ENCODE data around the gene SNED1. TPM values are rescaled to one million over a fixed set of nuclear protein-coding genes. Genes with fewer than 3 reads are reported as not detected.

The SNED1 gene
- total RNA-seq, 1 experiment from 2014 or later, result 2.8 TPM

DNA sequence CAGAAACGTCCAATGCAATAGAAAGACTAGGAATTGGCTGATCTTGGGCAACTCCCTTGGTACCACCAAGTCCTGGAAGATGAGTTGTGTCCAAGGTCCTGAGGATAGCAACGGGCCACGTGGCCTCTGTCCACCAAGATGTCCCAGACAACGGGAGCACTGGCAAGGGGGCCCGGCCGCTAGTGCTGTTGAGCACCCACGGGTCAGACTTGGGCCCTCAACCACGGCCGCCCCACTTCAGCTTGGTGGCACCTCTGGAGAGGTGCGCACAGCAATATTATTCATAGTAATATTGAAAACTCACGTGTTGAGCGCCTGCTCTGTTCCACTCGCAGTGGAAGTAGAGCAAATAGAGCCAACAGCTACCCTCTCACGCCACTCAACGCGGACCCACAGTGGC lies 131.9 kb downstream of the SNED1 start:
- no peaks in the 10 kb centered on the region for H3K36me3 ChIP-seq (ENCODE audit: low read depth)
- CTCF ChIA-PET, result no interaction called here
- POLR2A ChIA-PET (ENCODE audit: unreplicated experiment), result no interaction called here

DNA sequence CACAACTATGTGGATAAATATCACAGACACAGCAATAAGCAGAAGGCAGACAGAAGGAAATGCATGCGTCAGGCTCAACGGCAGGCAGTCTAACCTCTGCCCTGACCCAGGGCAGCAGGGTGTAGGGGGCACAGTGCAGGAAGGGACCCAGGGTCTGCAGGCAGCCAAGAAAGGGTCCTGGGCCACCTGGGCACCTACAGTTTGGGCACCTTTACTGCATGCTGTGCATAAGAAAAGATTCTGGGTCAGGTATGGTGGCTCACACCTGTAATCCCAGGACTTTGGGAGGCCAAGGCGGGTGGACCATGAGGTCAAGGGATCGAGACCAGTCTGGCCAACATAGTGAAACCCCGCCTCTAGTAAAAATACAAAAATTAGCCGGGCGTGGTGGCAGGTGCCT lies 133.1 kb downstream of the SNED1 start:
- no TSS peak for BruUV-seq (replicated peaks)
- POLR2A ChIA-PET (ENCODE audit: unreplicated experiment), result no interaction called here

More for the DNA sequence above, 131.9 kb downstream of the SNED1 start:
- Histone ChIP-seq H3K9me2 (ENCODE audit: insufficient read depth) (no peaks in the 10 kb centered on the region), H3K4me2 (no peak overlapping the region), H3K4me3 (no peak overlapping the region), H3K27me3 (ENCODE audit: insufficient read depth, low read depth) (no peaks in the 10 kb centered on the region), H3K4me1 (replicated peaks; ENCODE audit: insufficient read depth) (no peaks in the 10 kb centered on the region), H3F3A (ENCODE audit: insufficient read depth, low read depth) (no peaks in the 10 kb centered on the region), H2AFZ (no peak overlapping the region), H3K79me2 (ENCODE audit: low read depth) (no peaks in the 10 kb centered on the region), H3K27ac (no peak overlapping the region), H3K9me3 (ENCODE audit: insufficient read depth, low read depth) (no peaks in the 10 kb centered on the region), H4K20me1 (ENCODE audit: insufficient read depth) (no peaks in the 10 kb centered on the region)
- TF ChIP-seq, protein P1, sequence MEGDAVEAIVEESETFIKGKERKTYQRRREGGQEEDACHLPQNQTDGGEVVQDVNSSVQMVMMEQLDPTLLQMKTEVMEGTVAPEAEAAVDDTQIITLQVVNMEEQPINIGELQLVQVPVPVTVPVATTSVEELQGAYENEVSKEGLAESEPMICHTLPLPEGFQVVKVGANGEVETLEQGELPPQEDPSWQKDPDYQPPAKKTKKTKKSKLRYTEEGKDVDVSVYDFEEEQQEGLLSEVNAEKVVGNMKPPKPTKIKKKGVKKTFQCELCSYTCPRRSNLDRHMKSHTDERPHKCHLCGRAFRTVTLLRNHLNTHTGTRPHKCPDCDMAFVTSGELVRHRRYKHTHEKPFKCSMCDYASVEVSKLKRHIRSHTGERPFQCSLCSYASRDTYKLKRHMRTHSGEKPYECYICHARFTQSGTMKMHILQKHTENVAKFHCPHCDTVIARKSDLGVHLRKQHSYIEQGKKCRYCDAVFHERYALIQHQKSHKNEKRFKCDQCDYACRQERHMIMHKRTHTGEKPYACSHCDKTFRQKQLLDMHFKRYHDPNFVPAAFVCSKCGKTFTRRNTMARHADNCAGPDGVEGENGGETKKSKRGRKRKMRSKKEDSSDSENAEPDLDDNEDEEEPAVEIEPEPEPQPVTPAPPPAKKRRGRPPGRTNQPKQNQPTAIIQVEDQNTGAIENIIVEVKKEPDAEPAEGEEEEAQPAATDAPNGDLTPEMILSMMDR (conservative IDR thresholded peaks at IDR 0.05), result no peak
- TF ChIP-seq EZH2 (IDR thresholded peaks at IDR 0.05; ENCODE audit: low read depth), result no peak
- intact Hi-C loops (cut with micrococcal nuclease; ENCODE audit: unreplicated experiment), result no loop called here
- DNase-seq, result no peak
- BruUV-seq (replicated peaks), result no TSS peak

DNA sequence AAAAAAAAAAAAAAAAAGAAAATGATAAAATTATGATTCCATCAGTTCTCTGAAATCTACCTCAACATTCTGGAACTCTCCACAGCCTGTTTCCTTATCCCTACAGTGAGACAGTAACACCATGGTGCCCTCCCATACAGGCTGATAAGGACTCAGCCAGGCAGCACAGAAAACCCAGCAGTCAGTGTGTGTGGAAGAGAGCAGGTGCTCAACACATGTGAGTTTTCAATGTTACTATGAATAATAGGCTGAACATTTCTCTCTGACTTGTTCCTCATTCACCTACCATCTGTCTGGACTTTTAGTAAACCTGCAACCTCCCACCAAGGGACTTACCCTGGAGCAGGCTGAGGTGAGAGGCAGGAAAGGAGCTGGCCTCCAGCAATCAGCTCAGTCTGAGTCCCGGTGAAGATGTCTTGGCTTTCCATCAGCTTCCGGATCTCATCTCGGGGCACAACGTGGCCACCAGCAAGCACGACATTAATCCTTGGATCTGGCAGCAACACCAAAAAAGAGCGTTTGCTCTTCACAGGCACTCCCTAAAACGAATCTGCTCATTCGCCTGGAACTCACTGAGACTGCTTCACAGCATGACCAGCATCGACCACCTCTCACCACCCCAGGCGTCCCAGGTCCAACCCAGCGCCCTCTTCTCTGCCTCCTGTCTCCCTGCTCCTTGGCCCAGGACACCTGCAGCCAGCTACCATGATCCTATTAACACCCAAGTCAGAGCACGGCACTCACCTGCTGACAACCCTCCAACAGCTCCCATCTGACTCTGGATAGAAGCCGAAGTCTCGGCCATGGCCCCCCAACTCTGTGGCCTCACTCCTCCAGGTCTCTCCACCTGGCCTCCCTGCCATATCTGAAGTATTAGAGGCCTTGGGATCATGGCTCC lies 134.4 kb downstream of the SNED1 start:
- no peak overlapping the region for H2AFZ ChIP-seq
- no peak overlapping the region for H3K4me2 ChIP-seq
- H3K27me3 ChIP-seq (ENCODE audit: insufficient read depth, low read depth), result no peaks in the 10 kb centered on the region
- POLR2A ChIA-PET (ENCODE audit: unreplicated experiment), result no interaction called here
- no TSS peak for BruUV-seq (replicated peaks)
- H3K4me3 ChIP-seq, result no peak overlapping the region
- no peaks in the 10 kb centered on the region for H3K9me2 ChIP-seq (ENCODE audit: insufficient read depth)
- no peaks in the 10 kb centered on the region for H3K4me1 ChIP-seq (replicated peaks; ENCODE audit: insufficient read depth)
- no peaks in the 10 kb centered on the region for H3K9me3 ChIP-seq (ENCODE audit: insufficient read depth, low read depth)
- no peaks in the 10 kb centered on the region for H4K20me1 ChIP-seq (ENCODE audit: insufficient read depth)
- H3F3A ChIP-seq (ENCODE audit: insufficient read depth, low read depth), result no peaks in the 10 kb centered on the region
- H3K36me3 ChIP-seq (ENCODE audit: low read depth), result no peaks in the 10 kb centered on the region
- DNase-seq, result no peak
- intact Hi-C loops (cut with micrococcal nuclease; ENCODE audit: unreplicated experiment), result no loop called here
- CTCF ChIA-PET, result no interaction called here
- H3K79me2 ChIP-seq (ENCODE audit: low read depth), result no peaks in the 10 kb centered on the region
- TF ChIP-seq, protein P1 (conservative IDR thresholded peaks at IDR 0.05), result no peak
- TF ChIP-seq EZH2 (IDR thresholded peaks at IDR 0.05; ENCODE audit: low read depth), result no peak
- H3K27ac ChIP-seq, result no peak overlapping the region

More for the DNA sequence above, 133.1 kb downstream of the SNED1 start:
- Histone ChIP-seq H3K79me2 (ENCODE audit: low read depth) (no peaks in the 10 kb centered on the region), H3K4me2 (no peak overlapping the region), H4K20me1 (ENCODE audit: insufficient read depth) (no peaks in the 10 kb centered on the region), H3K36me3 (ENCODE audit: low read depth) (no peaks in the 10 kb centered on the region), H3K9me3 (ENCODE audit: insufficient read depth, low read depth) (no peaks in the 10 kb centered on the region), H3K27me3 (ENCODE audit: insufficient read depth, low read depth) (no peaks in the 10 kb centered on the region), H3F3A (ENCODE audit: insufficient read depth, low read depth) (no peaks in the 10 kb centered on the region), H3K4me3 (no peak overlapping the region), H3K4me1 (replicated peaks; ENCODE audit: insufficient read depth) (no peaks in the 10 kb centered on the region), H3K9me2 (ENCODE audit: insufficient read depth) (no peaks in the 10 kb centered on the region), H2AFZ (no peak overlapping the region), H3K27ac (no peak overlapping the region)
- CTCF ChIA-PET, result no interaction called here
- no peak for DNase-seq
- TF ChIP-seq, protein P1 (conservative IDR thresholded peaks at IDR 0.05), result no peak
- TF ChIP-seq EZH2 (IDR thresholded peaks at IDR 0.05; ENCODE audit: low read depth), result no peak
- intact Hi-C loops (cut with micrococcal nuclease; ENCODE audit: unreplicated experiment), result no loop called here

Measured in PC-9 (cell line).